Effector memory CD4-positive, alpha-beta T cell (primary cell): ENCODE measurements around the gene CRYBB3.

Source experiments
- DNase-seq, 3 donors: peaks; one replicate each; pipeline ENCODE4 v3.0.0-alpha.2; 2020
- H3K27ac ChIP-seq: 2 replicates; pipeline ENCODE4 v1.7.0; 2013; ENCODE audit warnings: mild to moderate bottlenecking, low read length, moderate library complexity; ENCODE audit not compliant: insufficient read depth, poor library complexity, severe bottlenecking
- H3K27me3 ChIP-seq: replicated peaks from 2 replicates; pipeline ENCODE4 v1.7.0; 2013; ENCODE audit warnings: mild to moderate bottlenecking, low read length; ENCODE audit not compliant: insufficient read depth, control insufficient read depth, poor library complexity, severe bottlenecking
- H3K36me3 ChIP-seq: 2 replicates; pipeline ENCODE4 v1.7.0; 2013; ENCODE audit warnings: mild to moderate bottlenecking, low read length, moderate library complexity; ENCODE audit not compliant: control insufficient read depth, insufficient read depth
- H3K4me1 ChIP-seq: 2 replicates; pipeline ENCODE4 v1.7.0; 2013; ENCODE audit warnings: low read length, mild to moderate bottlenecking; ENCODE audit not compliant: control insufficient read depth, insufficient read depth, poor library complexity, severe bottlenecking
- H3K4me3 ChIP-seq: 2 replicates; pipeline ENCODE4 v1.7.0; 2013; ENCODE audit warnings: low read length, low read depth, mild to moderate bottlenecking; ENCODE audit not compliant: insufficient read depth, poor library complexity, severe bottlenecking
- H3K9me3 ChIP-seq: 2 replicates; pipeline ENCODE4 v1.7.0; 2013; ENCODE audit warnings: mild to moderate bottlenecking, low read length, moderate library complexity; ENCODE audit not compliant: control insufficient read depth
- total RNA-seq, 3 donors: gene quantifications; one replicate each; lab custom pipeline; 2026; lab: John Stamatoyannopoulos, UW

CRYBB3 gene
- total RNA-seq: 0 reads per million in 3 donors

DNA sequence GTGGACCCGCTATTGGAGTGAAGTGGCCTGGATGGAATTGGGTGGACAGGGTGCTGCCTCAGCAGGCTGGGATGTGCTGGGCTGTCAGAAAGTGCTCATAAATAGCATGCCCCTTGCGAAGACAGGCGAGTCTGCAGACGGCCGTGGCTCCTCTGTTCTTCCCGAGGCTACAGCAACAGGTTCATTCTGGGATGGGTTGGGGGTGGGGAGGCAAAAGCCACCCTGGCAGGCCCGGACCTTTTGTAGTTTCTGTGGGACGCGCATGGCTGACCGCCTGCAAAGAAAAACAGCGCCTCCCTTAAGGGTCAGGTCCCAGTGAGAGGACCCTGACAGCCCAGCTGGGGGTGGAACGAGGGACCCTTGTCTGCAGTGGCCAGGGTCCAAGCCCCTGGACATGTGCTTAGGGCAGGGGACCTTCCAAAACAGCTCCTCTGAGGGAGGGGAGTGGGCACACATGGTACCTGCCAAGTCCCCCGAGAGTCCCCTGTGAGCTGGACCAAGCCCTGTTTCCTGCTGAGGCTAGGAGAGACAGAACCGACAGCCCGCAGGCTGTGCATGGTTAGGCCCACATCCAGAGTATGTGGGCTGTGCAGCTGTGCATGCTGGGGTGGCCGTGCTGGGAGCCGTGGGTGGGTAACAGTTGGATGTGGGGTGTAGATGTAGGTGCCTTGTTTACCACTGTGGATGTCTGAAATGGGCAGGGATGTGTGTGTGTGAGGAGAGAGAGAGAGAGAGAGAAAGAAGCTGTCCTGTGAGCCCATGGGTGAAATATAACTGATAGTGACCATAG lies at the start of gene CRYBB3:
TSS of gene CRYBB3 (plus strand) at position 128 of the 790 bp plus-strand sequence. CDS start 1,539 bp downstream, outside the sequence.
- Histone ChIP-seq H3K4me1 (no peaks in the 10 kb centered on the region), H3K4me3 (no peak within 1 kb of the TSS), H3K9me3 (no peaks in the 10 kb centered on the region), H3K27me3 (no peaks in the 10 kb centered on the region), H3K27ac (no peak within 1 kb of the TSS), H3K36me3 (no peaks in the 10 kb centered on the region)
- no peak for DNase-seq

GRCh38 chr22:25153961-25154666 lies 45.5 kb upstream of the CRYBB3 start:
- no peaks in the 10 kb centered on the region for H3K4me1 ChIP-seq
- H3K27ac ChIP-seq: no peak overlapping the region
- no peak overlapping the region for H3K4me3 ChIP-seq
- H3K9me3 ChIP-seq: no peaks in the 10 kb centered on the region
- DNase-seq: no peak
- no peaks in the 10 kb centered on the region for H3K36me3 ChIP-seq
- H3K27me3 ChIP-seq: no peaks in the 10 kb centered on the region

GRCh38 chr22:25154667-25154999 lies 45.0 kb upstream of the CRYBB3 start:
- no peak for DNase-seq
- H3K27ac ChIP-seq: no peak overlapping the region
- H3K4me3 ChIP-seq: no peak overlapping the region
- no peaks in the 10 kb centered on the region for H3K9me3 ChIP-seq
- H3K27me3 ChIP-seq: no peaks in the 10 kb centered on the region
- no peaks in the 10 kb centered on the region for H3K4me1 ChIP-seq
- no peaks in the 10 kb centered on the region for H3K36me3 ChIP-seq

- Histone ChIP-seq H3K4me3 (no peak overlapping the region), H3K4me1 (no peaks in the 10 kb centered on the region), H3K27me3 (no peaks in the 10 kb centered on the region), H3K27ac (no peak overlapping the region), H3K36me3 (no peaks in the 10 kb centered on the region), H3K9me3 (no peaks in the 10 kb centered on the region)
- DNase-seq: no peak
These were observed 42.9 kb upstream of the CRYBB3 start for GRCh38 chr22:25156736-25157135.

- Histone ChIP-seq H3K4me1 (no peaks in the 10 kb centered on the region), H3K9me3 (no peaks in the 10 kb centered on the region), H3K36me3 (no peaks in the 10 kb centered on the region), H3K4me3 (no peak overlapping the region), H3K27me3 (no peaks in the 10 kb centered on the region), H3K27ac (no peak overlapping the region)
- no peak for DNase-seq
These were observed 40.6 kb upstream of the CRYBB3 start for GRCh38 chr22:25159028-25159427.

DNA sequence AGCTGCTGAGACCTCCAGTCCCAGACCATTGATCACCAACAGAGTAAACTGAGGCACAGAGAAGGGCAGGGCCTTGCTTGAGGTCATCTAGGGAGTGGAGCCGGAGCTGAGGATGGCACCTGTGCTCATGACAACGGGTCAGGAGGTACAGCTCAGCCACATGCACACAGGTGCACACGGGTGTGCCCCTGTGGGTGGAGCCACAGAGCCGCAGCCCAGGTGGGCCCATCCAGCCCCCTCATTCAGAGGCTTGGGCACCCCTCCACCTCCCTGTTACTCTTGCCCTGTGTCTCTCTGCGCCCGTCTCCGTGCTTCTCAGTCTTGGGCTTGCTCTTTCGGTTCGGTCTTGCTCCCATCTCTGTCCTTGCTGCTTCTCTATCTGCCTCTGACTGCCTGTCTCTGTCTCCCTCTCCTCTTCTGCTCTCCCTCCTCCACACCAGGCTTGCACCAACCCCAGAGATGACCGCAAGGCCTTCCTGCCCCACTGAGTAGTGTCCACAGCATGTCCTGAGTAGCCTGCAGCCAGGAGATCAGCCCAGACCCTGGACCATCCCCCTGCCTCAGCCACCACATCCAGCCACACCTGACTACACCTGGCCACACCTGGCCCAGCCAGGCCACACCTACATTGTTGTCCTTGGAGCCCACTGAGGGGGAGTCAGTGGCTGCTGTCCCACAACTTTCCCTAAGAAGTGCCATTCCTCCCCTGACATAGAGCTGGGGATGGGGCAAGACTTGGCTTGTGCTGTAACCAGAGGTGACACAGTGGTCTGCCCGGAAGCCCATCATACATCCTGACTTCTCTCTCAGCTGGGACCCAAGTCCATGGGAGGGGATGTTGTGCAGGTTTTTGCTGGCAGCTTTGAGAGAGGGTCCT lies 39.3 kb upstream of the CRYBB3 start:
- H3K36me3 ChIP-seq: no peaks in the 10 kb centered on the region
- H3K9me3 ChIP-seq: no peaks in the 10 kb centered on the region
- no peak for DNase-seq
- H3K27ac ChIP-seq: no peak overlapping the region
- no peaks in the 10 kb centered on the region for H3K27me3 ChIP-seq
- H3K4me1 ChIP-seq: no peaks in the 10 kb centered on the region
- H3K4me3 ChIP-seq: no peak overlapping the region

- Histone ChIP-seq H3K9me3 (no peaks in the 10 kb centered on the region), H3K36me3 (no peaks in the 10 kb centered on the region), H3K27ac (no peak overlapping the region), H3K4me1 (no peaks in the 10 kb centered on the region), H3K27me3 (no peaks in the 10 kb centered on the region), H3K4me3 (no peak overlapping the region)
- no peak for DNase-seq
These were observed 38.4 kb upstream of the CRYBB3 start for GRCh38 chr22:25161017-25161915.

DNA sequence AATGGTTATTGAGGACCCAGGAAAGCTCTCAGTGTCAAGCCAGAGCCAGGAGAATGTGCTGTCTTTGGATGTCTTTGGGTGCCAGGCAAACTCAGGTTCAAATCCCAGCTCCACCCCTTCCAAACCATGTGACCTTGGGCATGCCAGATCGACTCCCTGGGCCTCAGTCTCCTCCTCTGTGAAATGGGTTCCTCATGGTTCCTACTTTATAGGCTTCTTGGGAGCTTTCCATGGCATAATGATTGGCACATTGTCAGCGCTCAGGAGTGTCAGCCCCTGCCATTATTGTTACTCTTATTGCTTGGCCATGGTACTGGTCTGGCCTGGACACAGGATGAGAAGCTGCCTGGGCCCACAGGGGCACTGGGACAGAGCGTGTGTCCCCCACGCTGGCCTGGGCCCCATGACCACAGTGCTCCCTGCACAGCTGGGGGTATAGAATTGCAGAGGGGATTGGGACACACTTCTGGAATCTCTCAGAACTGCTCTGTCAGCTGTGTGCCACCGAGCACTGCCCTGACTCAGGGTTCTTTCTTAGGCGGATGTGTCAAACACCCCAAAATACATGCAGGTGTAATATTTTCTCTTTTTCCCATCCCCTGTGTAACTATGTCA lies 37.6 kb upstream of the CRYBB3 start:
- H3K36me3 ChIP-seq: no peaks in the 10 kb centered on the region
- no peak overlapping the region for H3K27ac ChIP-seq
- H3K27me3 ChIP-seq: no peaks in the 10 kb centered on the region
- H3K4me1 ChIP-seq: no peaks in the 10 kb centered on the region
- no peak overlapping the region for H3K4me3 ChIP-seq
- no peaks in the 10 kb centered on the region for H3K9me3 ChIP-seq
- no peak for DNase-seq

DNA sequence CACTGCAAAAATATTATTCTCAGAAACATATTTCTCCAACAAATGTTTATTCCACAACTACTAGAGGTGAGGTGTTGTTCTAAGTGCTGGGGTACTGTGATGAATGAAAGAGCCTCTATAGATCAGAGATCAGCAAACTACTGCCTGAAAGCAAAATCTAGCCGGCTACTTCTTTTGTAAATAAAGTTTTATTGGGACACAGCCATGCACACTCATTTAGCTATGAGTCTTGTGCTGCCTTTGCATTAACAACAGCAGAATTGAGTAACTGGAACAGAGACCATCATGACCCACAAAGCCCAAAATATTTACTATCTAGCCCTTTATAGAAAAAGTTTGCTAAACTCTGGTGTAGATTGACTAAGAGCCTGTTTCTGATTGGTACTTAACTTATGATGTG lies 37.1 kb upstream of the CRYBB3 start:
- no peaks in the 10 kb centered on the region for H3K9me3 ChIP-seq
- H3K27ac ChIP-seq: no peak overlapping the region
- H3K27me3 ChIP-seq: no peaks in the 10 kb centered on the region
- no peaks in the 10 kb centered on the region for H3K36me3 ChIP-seq
- no peak overlapping the region for H3K4me3 ChIP-seq
- H3K4me1 ChIP-seq: no peaks in the 10 kb centered on the region
- DNase-seq: no peak
